Parathyroid adenoma (tissue), 2 donors: ENCODE data around the gene CCL25.

Source experiments
- H2AFZ ChIP-seq: fragments of 300-600 bp; sonication (generic); one replicate; pipeline ENCODE4 v1.7.0; 2017; ENCODE audit warnings: antibody characterized with exemption, mild to moderate bottlenecking
- H3K27ac ChIP-seq: fragments of 300-600 bp; sonication (generic); one replicate; pipeline ENCODE4 v1.7.0; 2017
- H3K27me3 ChIP-seq: fragments of 300-600 bp; sonication (generic); one replicate; pipeline ENCODE4 v1.7.0; 2017; ENCODE audit warnings: low read length; ENCODE audit not compliant: control insufficient read depth, insufficient read depth
- H3K36me3 ChIP-seq: fragments of 300-600 bp; sonication (generic); one replicate; pipeline ENCODE4 v1.7.0; 2017; ENCODE audit warnings: low read length; ENCODE audit not compliant: control insufficient read depth, insufficient read depth
- H3K4me1 ChIP-seq: fragments of 300-600 bp; sonication (generic); one replicate; pipeline ENCODE4 v1.7.0; 2017; ENCODE audit warnings: control low read depth
- H3K4me2 ChIP-seq: fragments of 300-600 bp; sonication (generic); one replicate; pipeline ENCODE4 v1.7.0; 2017; ENCODE audit warnings: low read length
- H3K4me3 ChIP-seq: fragments of 300-600 bp; sonication (generic); one replicate; pipeline ENCODE4 v1.7.0; 2017; ENCODE audit warnings: low read depth, low read length
- H3K79me2 ChIP-seq: fragments of 300-600 bp; sonication (generic); one replicate; pipeline ENCODE4 v1.7.0; 2017; ENCODE audit warnings: control low read depth
- H3K9ac ChIP-seq: fragments of 300-600 bp; sonication (generic); one replicate; pipeline ENCODE4 v1.7.0; 2017; ENCODE audit warnings: mild to moderate bottlenecking
- H3K9me3 ChIP-seq: fragments of 300-600 bp; sonication (generic); one replicate; pipeline ENCODE4 v1.7.0; 2017; ENCODE audit warnings: low read length; ENCODE audit not compliant: control insufficient read depth
- TF ChIP-seq, protein P1 (sequence below): fragments of 300-600 bp; sonication (generic); IDR thresholded peaks from one replicate; pipeline ENCODE4 v1.7.0; 2017; ENCODE audit warnings: antibody characterized with exemption, mild to moderate bottlenecking
- donor health status: primary hyperparathyroidism.

CCL25 gene

DNA sequence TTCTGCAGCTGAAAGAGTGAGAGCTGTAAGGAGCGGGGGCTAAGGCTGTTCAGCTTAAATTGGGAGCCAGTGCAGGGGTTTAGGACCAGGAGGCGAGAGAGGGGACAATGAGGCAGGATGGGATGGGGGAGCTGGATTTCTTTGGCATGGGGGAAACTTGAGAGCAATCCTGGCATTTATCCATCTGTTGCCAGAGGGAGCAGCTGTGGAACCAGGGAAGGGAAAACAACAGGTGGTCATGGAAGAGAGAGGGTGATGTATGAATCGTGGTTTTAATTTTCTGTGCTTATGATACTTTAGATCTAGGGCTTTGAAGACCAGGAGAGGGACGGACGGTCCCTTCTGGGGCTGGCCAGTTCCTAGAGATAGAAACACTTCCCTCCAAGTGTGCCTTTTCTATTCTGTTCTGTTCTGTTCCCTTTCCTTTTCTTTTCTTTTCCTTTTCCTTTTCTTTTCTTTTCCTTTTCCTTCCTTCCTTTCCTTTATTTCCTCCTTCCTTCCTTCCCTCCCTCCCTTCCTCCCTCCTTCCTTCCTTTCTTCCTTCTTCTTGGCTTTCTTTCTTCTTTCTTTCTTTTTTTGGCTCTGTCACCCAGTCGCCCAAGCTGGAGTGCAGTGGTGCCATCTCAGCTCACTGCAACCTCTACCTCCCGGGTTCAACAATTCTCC lies 16.0 kb upstream of the CCL25 start:
- Histone ChIP-seq H3K4me3 (no peak overlapping the region), H3K27ac (no peak overlapping the region), H3K36me3 (no peaks in the 10 kb centered on the region), H2AFZ (no peak overlapping the region), H3K79me2 (no peaks in the 10 kb centered on the region), H3K27me3 (no peaks in the 10 kb centered on the region), H3K9me3 (no peaks in the 10 kb centered on the region), H3K4me1 (no peaks in the 10 kb centered on the region), H3K4me2 (no peak overlapping the region), H3K9ac (no peak overlapping the region)
- TF ChIP-seq, protein P1, sequence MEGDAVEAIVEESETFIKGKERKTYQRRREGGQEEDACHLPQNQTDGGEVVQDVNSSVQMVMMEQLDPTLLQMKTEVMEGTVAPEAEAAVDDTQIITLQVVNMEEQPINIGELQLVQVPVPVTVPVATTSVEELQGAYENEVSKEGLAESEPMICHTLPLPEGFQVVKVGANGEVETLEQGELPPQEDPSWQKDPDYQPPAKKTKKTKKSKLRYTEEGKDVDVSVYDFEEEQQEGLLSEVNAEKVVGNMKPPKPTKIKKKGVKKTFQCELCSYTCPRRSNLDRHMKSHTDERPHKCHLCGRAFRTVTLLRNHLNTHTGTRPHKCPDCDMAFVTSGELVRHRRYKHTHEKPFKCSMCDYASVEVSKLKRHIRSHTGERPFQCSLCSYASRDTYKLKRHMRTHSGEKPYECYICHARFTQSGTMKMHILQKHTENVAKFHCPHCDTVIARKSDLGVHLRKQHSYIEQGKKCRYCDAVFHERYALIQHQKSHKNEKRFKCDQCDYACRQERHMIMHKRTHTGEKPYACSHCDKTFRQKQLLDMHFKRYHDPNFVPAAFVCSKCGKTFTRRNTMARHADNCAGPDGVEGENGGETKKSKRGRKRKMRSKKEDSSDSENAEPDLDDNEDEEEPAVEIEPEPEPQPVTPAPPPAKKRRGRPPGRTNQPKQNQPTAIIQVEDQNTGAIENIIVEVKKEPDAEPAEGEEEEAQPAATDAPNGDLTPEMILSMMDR, result no peak

DNA sequence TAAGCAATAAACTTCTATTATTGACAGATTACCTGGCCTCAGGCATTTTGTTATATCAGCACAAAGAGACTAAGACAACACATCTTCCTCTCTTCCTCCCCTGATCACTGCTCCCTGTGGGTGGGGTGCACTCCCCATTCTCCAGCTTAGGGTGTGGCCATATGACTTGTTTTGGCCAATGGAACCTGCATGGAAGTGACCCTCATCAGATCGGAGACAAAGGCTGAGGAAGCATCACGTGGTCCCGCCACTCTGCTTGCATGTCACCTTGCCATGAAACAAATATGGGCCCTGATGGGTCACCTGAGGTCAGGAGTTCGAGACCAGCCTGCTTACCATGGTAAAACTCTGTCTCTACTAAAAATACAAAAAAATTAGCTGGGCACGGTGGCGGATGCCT lies 13.7 kb upstream of the CCL25 start:
- H3K27ac ChIP-seq, result no peak overlapping the region
- H3K36me3 ChIP-seq, result no peaks in the 10 kb centered on the region
- H3K9me3 ChIP-seq, result no peaks in the 10 kb centered on the region
- H3K4me1 ChIP-seq, result no peaks in the 10 kb centered on the region
- no peak overlapping the region for H3K4me3 ChIP-seq
- no peak overlapping the region for H3K4me2 ChIP-seq
- no peak overlapping the region for H3K9ac ChIP-seq
- H3K27me3 ChIP-seq, result no peaks in the 10 kb centered on the region
- H3K79me2 ChIP-seq, result no peaks in the 10 kb centered on the region
- H2AFZ ChIP-seq, result no peak overlapping the region
- TF ChIP-seq, protein P1, result no peak

DNA sequence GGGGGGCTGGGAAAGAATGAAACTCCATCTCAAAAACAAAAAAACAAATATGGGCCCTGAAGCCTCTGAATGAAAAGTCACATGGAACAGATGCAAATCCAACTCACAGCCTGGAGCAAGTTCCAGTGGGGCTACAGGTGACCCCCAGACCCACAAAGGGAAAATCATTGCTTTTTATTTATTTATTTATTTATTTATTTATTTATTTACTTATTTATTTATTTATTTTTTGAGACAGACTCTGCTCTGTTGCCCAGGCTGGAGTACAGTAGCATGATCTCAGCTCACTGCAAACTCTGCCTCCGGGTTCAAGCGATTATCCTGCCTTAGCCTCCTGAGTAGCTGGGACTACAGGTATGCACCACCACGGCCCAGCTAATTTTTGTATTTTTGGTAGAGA lies 13.3 kb upstream of the CCL25 start:
- TF ChIP-seq, protein P1, result no peak
- no peak overlapping the region for H2AFZ ChIP-seq

DNA sequence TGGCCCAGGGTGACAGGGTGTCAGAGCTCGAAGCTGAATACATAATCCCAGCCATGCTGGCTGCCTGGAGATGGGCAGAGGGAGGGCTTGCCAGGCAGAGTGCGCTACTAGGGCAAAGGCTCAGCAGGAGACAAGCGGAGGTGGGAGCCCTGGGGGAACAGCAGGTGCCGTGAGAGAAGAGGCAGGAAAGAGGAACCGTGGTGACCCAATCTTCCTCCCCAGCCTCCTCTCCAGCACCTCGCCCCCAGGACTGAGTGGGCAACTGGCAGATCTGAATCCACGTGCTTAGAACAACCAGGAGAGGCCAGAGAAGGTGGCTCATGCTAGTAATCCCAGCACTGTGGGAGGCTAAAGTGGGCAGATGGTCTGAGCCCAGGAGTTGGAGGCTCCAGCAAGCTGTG lies 11.0 kb upstream of the CCL25 start:
- TF ChIP-seq, protein P1, result no peak

More for the DNA sequence above, 13.3 kb upstream of the CCL25 start:
- no peaks in the 10 kb centered on the region for H3K9me3 ChIP-seq
- H3K79me2 ChIP-seq, result no peaks in the 10 kb centered on the region
- H3K27ac ChIP-seq, result no peak overlapping the region
- no peaks in the 10 kb centered on the region for H3K36me3 ChIP-seq
- H3K27me3 ChIP-seq, result no peaks in the 10 kb centered on the region
- no peak overlapping the region for H3K4me2 ChIP-seq
- no peaks in the 10 kb centered on the region for H3K4me1 ChIP-seq
- no peak overlapping the region for H3K9ac ChIP-seq
- no peak overlapping the region for H3K4me3 ChIP-seq

DNA sequence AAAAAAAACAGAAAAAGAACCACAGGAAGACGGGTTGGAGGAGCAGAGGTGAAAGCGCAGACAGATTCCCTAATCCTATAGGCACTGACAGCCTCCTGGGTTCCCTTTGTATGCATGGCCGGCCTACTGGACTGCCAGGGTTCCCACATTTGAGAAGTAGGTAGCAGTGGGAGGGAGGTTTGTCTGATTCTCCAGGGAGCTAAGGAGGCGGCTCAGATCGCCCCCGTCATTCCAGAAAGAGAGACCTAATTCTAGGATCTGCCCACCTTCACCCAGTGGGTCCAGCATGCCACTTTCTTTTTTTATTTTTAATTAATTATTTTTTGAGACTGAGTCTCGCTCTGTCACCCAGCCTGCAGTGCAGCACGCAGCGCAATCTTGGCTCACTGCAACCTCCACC lies 9.7 kb upstream of the CCL25 start:
- Histone ChIP-seq H3K4me1 (no peaks in the 10 kb centered on the region), H3K79me2 (no peaks in the 10 kb centered on the region), H3K36me3 (no peaks in the 10 kb centered on the region), H3K9ac (no peak overlapping the region), H3K27me3 (no peaks in the 10 kb centered on the region), H2AFZ (no peak overlapping the region), H3K9me3 (no peaks in the 10 kb centered on the region), H3K27ac (no peak overlapping the region), H3K4me2 (no peak overlapping the region), H3K4me3 (no peak overlapping the region)
- TF ChIP-seq, protein P1, result no peak

More for the DNA sequence above, 11.0 kb upstream of the CCL25 start:
- Histone ChIP-seq H3K79me2 (no peaks in the 10 kb centered on the region), H3K27ac (no peak overlapping the region), H3K4me2 (no peak overlapping the region), H3K36me3 (no peaks in the 10 kb centered on the region), H3K4me1 (no peaks in the 10 kb centered on the region), H2AFZ (no peak overlapping the region), H3K27me3 (no peaks in the 10 kb centered on the region), H3K9ac (no peak overlapping the region), H3K4me3 (no peak overlapping the region), H3K9me3 (no peaks in the 10 kb centered on the region)
